WTC11 (cell line): Measurements from ENCODE around the gene TRIM7.
"Not testable (repeated sequence)": the region's sequence is repeated elsewhere in the genome, so short reads cannot be mapped to it uniquely, and the experiment has no call there.

ENCODE experiments used
- AFF4 ChIP-seq: sonication (generic); formaldehyde crosslinking; IDR thresholded peaks from 2 replicates; pipeline ENCODE4 v1.8.1; 2023; ENCODE audit warnings: mild to moderate bottlenecking, missing genetic modification reagents, borderline replicate concordance
- CREM ChIP-seq: sonication (generic); formaldehyde crosslinking; IDR thresholded peaks from 2 replicates; pipeline ENCODE4 v1.8.1; 2022; ENCODE audit warnings: mild to moderate bottlenecking, missing genetic modification reagents, moderate library complexity
- CTCF ChIP-seq: fragments of 200-600 bp; IDR thresholded peaks from 2 replicates; pipeline ENCODE4 v1.8.0; 2022; ENCODE audit warnings: antibody characterized with exemption
- IRF2 ChIP-seq: sonication (generic); formaldehyde crosslinking; IDR thresholded peaks from 2 replicates; pipeline ENCODE4 v1.8.0; 2022; ENCODE audit warnings: low read depth, missing genetic modification reagents, borderline replicate concordance
- JAZF1 ChIP-seq: fragments of 250-450 bp; sonication (Bioruptor Pico); IDR thresholded peaks from 2 replicates; pipeline ENCODE4 v1.9.0; 2021; ENCODE audit warnings: moderate library complexity, mild to moderate bottlenecking, inconsistent platforms
- JUN ChIP-seq: sonication (generic); formaldehyde crosslinking; IDR thresholded peaks from 2 replicates; pipeline ENCODE4 v1.8.0; 2023; ENCODE audit warnings: mild to moderate bottlenecking, missing genetic modification reagents
- MAX ChIP-seq: sonication (generic); formaldehyde crosslinking; IDR thresholded peaks from 2 replicates; pipeline ENCODE4 v1.8.0; 2022; ENCODE audit warnings: mild to moderate bottlenecking, missing genetic modification reagents
- MLX ChIP-seq: sonication (generic); formaldehyde crosslinking; IDR thresholded peaks from 2 replicates; pipeline ENCODE4 v1.8.1; 2023; ENCODE audit warnings: mild to moderate bottlenecking, missing genetic modification reagents, moderate library complexity
- NFE2L1 ChIP-seq: sonication (generic); formaldehyde crosslinking; IDR thresholded peaks from 2 replicates; pipeline ENCODE4 v1.8.1; 2023; ENCODE audit warnings: missing genetic modification reagents
- SMAD4 ChIP-seq: sonication (generic); formaldehyde crosslinking; IDR thresholded peaks from 2 replicates; pipeline ENCODE4 v1.8.0; 2022; ENCODE audit warnings: mild to moderate bottlenecking, missing genetic modification reagents
- USF2 ChIP-seq: sonication (generic); formaldehyde crosslinking; IDR thresholded peaks from 2 replicates; pipeline ENCODE4 v1.8.1; 2023; ENCODE audit warnings: mild to moderate bottlenecking, missing genetic modification reagents, moderate library complexity
- ZNF317 ChIP-seq: sonication (generic); formaldehyde crosslinking; IDR thresholded peaks from 2 replicates; pipeline ENCODE4 v1.8.1; 2023; ENCODE audit warnings: low read depth, mild to moderate bottlenecking, moderate library complexity, missing genetic modification reagents, borderline replicate concordance

GRCh38 chr5:181209006-181209405 is 4.0 kb upstream of the TRIM7 start:
- not testable (repeated sequence) for TF ChIP-seq JUN; SMAD4 (CRISPR knock-in tag); CTCF; CREM (CRISPR knock-in tag); JAZF1; NFE2L1 (CRISPR knock-in tag); MAX; USF2 (CRISPR knock-in tag); MLX (CRISPR knock-in tag); AFF4 (CRISPR knock-in tag); IRF2; ZNF317 (CRISPR knock-in tag)
